ENCODE data around the gene ZFP69B. TPM values are rescaled to one million over a fixed set of nuclear protein-coding genes. Genes with fewer than 3 reads are reported as not detected.

The ZFP69B gene
- 1.8 and 3.7 TPM in 2 replicates for total RNA-seq

DNA sequence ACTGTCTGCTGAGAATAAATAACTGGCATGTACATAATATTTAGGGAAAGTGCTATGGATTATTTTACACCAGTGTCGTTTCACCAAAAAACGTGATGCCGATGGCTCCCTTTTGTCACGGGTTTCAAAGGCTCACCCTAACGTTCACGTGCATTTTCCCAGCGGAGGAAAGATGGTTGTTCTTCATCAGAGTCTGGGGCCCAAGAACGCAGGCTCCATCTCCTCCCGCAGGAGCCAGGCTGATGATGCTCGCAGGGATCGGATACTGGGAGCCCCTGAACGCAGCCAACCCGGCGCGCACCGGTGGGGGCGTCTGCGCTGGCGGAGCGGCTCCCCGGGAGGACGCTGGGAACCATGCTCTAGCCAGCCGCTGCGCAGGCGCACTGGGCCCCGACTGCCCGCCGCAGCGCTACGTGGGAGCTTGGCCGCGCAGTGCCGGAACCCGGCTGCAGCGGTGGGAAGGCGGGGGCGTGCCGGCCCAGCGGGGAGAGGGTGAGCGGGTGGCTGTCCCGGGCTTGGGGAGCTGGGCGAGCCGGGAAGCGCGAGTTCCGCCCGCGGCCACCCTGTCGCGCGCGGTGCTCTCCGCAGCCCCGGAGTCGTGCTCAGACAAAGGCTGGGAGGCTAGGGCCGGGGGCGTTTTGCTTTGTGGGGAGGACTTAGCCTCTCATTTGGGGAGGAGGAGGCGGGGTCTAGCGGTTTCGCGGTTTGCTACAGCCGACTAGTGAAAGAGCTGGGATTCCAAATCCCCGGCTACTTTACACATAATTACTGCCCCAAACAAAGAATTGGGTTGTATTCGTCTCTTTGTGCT lies at the start of gene ZFP69B:
Gene ZFP69B, plus strand, starts transcription at position 793 of the 811 bp plus-strand sequence. CDS start 486 bp downstream, outside the sequence.

DNA sequence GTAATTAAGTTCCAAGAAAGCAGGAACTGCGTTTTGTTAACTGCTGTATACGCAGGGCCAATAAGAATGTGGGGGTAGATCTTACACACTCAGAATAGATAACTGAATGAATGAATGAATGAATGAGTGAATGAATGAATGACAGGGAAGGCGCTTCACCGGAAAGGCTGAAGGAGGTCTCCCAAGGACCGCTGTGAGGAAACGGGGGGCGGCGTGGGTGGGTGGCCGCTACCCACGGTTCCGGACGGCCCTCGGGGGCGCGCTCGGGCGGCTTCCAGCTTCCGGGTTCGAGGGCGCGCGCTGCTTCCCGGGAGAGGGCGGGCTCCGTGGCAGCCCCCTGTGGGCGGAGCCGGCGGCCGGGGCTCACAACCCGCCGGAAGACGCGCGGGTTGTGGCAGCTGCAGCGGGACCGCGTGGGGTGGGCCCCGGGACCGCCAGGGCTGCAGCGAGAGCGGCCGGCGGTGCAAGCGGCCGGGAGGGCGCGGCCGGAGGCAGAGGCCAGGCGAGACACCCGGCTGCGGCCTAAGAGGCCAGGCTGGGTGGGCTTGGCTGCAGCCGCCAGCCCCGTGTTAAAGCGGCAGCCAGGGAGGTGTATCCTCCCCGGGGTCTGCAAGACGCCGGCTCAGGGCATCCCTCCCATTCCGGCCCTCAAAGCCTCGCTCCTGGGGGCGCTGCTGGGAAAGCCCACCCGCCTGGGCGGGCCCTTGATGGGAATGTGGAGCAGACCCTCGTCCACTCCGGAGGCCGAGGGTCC lies 26.8 kb downstream of the ZFP69B start, which contains the start of gene ZFP69:
Gene ZFP69, plus strand, starts transcription at position 367 of the 754 bp plus-strand sequence. CDS start 2,072 bp downstream, outside the sequence.

DNA sequence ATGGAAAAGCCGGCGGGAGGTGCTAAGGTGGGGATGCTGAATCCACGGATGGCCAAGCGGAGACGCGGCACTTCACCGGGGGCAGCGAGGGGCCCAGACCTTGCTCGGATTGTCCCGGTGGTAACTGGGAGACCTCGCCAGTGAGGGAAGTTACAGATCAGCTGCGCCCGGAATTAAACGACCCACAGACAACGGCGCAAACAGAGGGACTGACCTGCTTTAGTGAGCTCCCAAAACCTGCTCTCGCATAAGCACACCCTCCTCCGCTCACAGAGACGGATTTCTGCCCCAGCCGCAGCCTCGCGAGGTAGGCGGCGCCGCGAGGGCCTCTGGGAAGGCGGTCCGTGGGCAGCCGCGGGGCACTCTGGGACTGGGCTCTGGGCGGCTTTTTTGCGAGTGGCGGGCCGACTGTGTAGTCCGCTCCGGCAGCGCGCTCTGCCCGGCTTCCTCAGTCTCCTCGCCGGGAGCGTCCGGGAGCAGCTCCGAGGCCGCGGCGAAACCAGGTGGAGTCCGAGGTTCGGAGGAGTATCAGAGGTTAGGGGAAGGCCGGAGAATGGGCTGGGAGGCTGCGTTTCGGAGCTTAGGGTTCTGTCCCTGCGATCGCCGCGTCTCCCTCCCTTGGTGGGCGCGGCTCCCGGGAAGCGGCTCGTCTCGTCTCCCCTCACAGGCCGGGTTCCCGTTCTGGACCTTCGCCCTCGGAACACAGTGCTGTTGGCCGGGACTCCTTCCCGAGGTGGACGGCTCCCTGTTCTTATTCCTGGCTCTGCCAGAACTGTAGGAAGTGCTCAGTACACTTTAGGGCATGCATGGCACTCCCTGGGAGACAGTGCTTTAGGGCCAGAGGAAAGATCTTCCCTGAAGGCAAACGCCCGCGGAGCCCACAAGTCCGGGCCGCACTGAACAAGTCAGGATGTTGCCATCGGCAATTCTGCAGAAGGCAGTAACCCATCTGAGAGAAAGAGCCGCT lies 58.4 kb downstream of the ZFP69B start, which contains the start of gene EXO5:
Gene EXO5, plus strand, starts transcription at position 393 of the 967 bp plus-strand sequence. CDS start 5,778 bp downstream, outside the sequence.

Other genes with a start within 250 kb of the ZFP69B start
- gene TMCO2, start 202.5 kb upstream of the ZFP69B start, total RNA-seq, result 0.20 TPM in 1 of 2 replicates, not detected in the other
- 64.0 and 84.4 TPM in 2 replicates for gene ZMPSTE24, start 192.2 kb upstream of the ZFP69B start, total RNA-seq
- 1.4 and 1.5 TPM in 2 replicates for gene COL9A2, start 133.2 kb upstream of the ZFP69B start, total RNA-seq
- 17.3 and 24.0 TPM in 2 replicates for gene SMAP2, start 76.7 kb upstream of the ZFP69B start, total RNA-seq
- 2.1 and 3.1 TPM in 2 replicates for gene ZFP69, start 26.8 kb downstream of the ZFP69B start, total RNA-seq
- 3.5 and 6.1 TPM in 2 replicates for gene EXO5, start 58.3 kb downstream of the ZFP69B start, total RNA-seq
- 2.7 and 3.0 TPM in 2 replicates for gene ZNF684, start 81.2 kb downstream of the ZFP69B start, total RNA-seq
- gene RIMS3, start 215.2 kb downstream of the ZFP69B start, total RNA-seq, result 0.86 and 1.8 TPM in 2 replicates
- 22.3 and 22.5 TPM in 2 replicates for gene NFYC, start 241.2 kb downstream of the ZFP69B start, total RNA-seq